Measurements from ENCODE around the gene RSPO3.
"Not testable (repeated sequence)": the region's sequence is repeated elsewhere in the genome, so short reads cannot be mapped to it uniquely, and the experiment has no call there.

RSPO3 gene

GRCh38 chr6:127206531-127207095 lies 88.1 kb downstream of the RSPO3 start:
- peak in 1 of 14 donors; percentile 21 for DNase-seq

DNA sequence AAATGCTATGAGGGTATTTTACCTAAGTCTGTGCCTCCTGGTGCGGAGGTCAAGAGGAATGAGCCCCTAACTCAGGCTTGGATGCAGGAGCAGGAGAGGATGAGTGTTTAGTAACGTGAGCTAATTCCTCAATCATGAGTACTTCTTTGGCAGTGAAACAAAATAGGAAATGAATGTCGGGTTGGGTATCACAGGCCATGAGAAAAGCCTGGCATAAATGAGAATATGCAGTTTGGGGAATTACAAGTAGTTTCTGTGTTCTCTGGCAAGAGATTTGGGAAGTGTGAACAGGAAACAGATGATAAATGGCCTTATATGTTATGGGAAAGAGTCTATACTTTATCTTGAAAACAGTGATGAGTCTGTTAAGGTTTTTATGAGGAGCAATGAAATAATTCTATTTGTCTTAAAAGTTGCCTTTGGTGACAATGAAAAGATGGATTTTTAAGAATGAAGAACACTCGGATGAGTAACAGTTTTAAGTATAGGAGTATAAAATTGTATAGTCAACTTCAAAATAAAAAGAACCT lies 89.2 kb downstream of the RSPO3 start:
- peak in 1 of 14 donors; percentile 42 for DNase-seq

DNA sequence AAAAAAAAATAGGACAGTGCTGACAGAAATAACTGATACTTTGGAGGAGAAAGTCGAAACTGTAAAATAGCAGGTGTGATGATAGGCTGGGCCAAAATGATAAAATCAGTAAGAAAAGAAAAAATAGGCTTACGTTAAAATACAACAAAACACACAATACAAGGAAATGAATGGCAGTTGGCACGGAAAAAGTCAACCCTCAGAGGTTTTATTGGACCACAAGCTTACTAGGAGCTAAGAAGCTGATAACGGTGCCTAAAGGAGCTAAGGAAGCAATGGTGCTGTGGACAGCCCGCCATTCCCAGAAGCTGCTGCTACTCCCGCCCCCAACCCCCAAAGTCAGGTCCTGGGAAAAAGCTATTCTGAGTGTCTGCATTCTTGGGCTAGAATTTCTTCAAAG lies 92.3 kb downstream of the RSPO3 start:
- no peak for DNase-seq

GRCh38 chr6:127212376-127212775 lies 93.9 kb downstream of the RSPO3 start:
- peak in 1 of 14 donors; percentile 74 for DNase-seq

GRCh38 chr6:127214032-127214431 lies 95.6 kb downstream of the RSPO3 start:
- DNase-seq = not testable (repeated sequence)

DNA sequence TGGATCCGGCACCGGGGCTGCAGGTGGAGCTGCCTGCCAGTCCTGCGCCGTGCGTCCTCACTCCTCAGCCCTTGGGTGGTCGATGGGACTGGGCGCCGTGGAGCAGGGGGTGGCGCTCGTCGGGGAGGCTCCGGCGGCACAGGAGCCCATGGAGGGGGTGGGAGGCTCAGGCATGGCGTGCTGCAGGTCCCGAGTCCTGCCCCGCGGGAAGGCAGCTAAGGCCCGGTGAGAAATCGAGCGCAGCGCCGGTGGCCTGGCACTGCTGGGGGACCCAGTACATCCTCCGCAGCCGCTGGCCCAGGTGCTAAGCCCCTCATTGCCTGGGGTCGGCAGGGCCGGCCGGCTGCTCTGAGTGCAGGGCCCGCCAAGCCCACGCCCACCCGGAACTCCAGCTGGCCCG lies 96.1 kb downstream of the RSPO3 start:
- not testable (repeated sequence) for DNase-seq

DNA sequence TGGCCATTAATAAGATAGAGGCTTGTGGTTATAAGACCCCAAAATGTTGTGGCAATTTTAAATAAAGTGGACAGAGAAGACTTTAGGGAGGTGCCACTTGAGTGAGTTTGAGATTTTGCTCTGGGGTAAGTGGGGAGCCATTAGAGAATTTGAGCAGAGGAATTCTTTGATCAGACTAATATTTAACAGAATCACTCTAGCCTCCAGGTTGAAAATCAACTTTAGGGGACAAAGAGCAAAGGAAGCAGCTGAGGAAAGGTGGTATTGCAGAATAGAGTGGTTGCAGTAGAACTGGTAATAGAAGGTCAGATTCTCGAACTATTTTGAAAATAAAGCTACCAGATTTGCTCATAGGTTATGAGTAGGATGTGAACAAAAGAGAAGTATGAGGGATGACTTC lies 97.5 kb downstream of the RSPO3 start:
- no peak for DNase-seq

GRCh38 chr6:127216810-127217789 lies 98.6 kb downstream of the RSPO3 start:
- DNase-seq = peak in 1 of 14 donors; percentile 44

- DNase-seq = no peak
Measured at GRCh38 chr6:127219869-127220268, 101.4 kb downstream of the RSPO3 start.

DNA sequence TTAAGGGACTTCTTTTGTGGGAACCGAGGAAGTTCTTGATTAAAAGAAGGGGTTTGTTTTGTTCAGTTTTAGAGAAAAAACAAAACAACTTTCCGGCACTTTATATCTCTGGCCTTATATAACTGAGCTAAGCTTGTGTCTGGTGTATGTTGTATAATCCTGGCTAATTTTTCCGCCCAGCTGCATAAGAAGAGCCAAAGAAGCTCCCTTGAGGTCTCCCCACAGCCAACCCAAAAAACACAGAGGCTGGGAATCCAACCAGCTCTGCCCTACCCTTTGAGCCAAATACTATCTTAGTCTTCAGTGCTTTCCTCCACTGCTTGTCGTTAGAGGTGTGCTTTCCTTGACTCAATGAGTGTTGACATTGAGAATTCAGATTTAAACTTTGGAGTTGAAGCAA lies 102.7 kb downstream of the RSPO3 start:
- DNase-seq = no peak

DNA sequence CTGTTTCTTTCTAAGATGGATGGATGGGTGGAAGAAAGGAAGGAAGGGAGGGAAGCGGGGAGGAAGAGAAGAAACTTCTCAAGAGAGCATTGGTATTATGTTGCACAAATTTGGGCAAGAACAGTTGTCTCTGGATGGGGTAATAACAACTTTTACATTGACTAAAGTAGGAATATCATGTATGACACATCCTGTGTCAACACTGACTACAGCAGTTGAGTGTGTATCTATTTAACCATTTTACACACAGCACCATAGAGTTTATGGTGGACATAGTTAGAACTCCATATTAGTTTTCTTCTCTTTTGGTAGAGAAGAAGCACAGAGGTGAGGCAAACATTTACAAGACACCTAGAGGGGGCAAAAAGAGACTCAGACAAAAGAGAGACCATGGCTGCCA lies 103.9 kb downstream of the RSPO3 start:
- no peak for DNase-seq

DNA sequence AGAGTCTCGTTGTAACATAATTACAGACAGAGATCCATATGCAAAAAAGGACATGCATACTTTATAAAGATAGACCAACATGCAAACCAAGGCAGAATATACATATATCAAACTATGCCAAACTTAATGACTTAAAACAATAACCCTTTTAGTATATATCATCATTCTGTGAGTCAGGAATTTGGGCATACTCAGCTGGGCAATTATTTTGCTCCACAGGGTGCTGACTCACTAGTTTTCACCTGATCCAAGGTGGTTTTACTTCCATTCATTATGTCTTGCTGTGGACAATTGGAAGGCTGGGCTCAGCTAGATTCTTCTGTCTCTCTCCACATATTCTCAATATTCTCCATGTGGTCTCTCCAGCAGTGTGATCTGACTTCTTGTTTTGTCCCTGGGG lies 107.0 kb downstream of the RSPO3 start:
- DNase-seq = no peak

DNA sequence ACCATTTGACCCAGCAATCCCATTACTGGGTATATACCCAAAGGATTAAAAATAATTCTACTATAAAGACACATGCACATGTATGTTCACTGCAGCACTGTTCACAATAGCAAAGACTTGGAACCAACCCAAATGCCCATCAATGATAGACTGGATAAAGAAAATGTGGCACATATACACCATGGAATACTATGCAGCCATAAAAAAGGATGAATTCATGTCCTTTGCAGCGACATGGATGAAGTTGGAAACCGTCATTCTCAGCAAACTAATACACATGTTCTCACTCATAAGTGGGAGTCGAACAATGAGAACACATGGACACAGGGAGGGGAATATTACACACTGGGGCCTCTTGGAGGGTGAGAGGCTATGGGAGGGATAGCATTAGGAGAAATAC lies 115.3 kb downstream of the RSPO3 start:
- DNase-seq = not testable (repeated sequence)

GRCh38 chr6:127243501-127243900 lies 125.0 kb downstream of the RSPO3 start:
- no peak for DNase-seq
